ENCODE results near the gene FKBP6.
"Not testable (repeated sequence)": the region's sequence is repeated elsewhere in the genome, so short reads cannot be mapped to it uniquely, and the experiment has no call there.

Gene FKBP6

DNA sequence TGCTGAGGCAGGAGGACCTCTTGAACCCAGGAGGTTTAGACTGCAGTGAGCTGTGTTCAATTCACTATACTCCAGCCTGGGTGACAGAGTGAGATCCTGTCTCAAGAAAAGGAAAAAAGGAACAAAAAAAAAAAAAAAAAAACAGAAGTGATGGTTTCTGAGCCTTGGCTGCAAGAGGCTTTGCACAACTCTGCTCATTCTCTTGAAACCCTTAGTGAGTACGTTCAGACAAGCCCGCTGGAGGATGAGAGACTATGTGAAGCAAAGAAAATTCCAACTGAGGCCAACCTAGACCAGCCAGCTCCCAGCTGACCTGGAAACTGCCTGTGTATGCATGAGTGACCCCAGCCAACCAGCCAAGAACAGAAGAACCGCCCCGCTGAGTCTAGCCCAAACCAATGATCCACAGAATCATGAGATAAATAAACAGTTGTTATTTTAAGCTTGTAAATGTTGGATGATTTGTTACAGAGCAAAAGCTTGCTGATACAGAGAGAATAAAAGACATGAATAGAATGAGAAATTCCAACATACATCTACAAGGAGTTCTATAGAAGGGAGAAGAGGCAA lies 55.1 kb downstream of the FKBP6 start:
- no peak overlapping the region for H3K4me3 ChIP-seq (ENCODE audit: low read length)
- no peak for TF ChIP-seq ZNF274 (IDR thresholded peaks at IDR 0.05; ENCODE audit: low read depth, low read length)

DNA sequence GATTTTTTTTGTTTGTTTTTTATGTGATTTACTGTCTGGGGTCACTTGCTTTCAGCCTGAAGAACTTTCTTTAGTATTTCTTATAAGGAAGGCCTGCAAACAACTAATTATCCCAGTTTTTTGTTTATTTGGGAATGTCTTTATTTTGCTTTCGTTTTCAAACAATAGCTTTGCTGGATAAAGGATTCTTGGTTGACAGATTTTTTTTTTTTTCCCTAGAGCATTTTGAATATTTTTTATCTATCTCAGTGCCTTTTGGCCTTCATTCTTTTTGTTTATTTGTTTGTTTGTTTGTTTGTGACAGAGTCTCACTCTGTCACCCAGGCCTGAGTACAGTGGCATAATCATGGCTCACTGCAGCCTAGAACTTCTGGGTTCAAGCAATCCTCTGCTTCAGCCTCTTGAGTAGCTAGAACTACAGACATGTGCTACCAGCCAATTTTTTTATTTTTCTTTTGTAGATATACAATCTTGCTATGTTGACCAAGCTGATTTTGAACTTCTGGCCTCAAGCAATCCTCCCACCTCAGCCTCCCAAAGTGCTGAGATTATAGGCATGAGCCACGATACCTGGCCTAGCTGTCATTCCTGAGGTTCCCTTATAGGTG lies 59.4 kb downstream of the FKBP6 start:
- no peak for TF ChIP-seq ZNF274 (IDR thresholded peaks at IDR 0.05; ENCODE audit: low read depth, low read length)

DNA sequence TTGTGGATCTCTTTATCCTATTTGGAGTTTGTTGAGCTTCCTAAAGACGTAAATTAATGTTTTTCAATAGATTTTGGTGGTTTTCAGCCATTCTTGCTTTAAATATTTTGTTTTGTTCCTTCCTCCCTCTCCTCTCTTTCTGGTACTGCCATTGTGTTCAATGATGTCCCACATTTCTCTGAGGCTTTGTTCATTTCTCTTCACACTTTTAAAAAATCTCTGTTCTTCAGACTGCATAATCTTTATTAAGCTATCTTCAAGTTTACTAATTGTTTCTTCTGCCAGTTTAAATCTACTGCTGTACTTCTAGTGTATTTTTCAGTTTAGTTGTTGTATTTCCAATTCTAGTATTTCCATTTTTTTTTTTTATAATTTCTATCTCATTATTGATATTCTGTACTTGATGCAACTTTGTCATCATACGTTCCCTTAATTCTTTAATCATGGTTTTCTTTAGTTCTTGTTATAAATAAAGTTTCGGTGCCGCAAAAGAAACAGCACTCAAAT lies 60.0 kb downstream of the FKBP6 start:
- no peak overlapping the region for H3K4me3 ChIP-seq (ENCODE audit: low read length)
- no peak for TF ChIP-seq ZNF274 (IDR thresholded peaks at IDR 0.05; ENCODE audit: low read depth, low read length)

More for the DNA sequence above, 59.4 kb downstream of the FKBP6 start:
- no peak overlapping the region for H3K4me3 ChIP-seq (ENCODE audit: low read length)

DNA sequence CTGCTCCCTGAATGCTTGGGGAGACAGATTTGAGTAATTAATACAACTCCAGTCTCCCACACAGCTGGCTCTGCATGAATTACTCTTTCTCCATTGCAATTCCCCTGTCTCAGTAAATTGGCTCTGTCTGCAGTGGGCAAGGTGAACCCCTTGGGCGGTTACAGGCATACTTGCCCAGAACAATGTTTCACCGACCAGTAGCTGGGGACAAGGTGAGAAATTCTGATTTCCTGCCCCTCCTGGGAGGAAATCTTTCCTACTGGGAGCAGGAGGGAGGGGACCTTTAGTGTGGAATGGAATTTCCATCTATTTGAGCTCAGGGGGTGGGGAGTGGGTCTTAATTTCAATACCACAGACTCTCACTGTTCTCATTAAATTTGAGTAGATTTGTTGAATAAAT lies 63.4 kb downstream of the FKBP6 start:
- no peak for TF ChIP-seq ZNF274 (IDR thresholded peaks at IDR 0.05; ENCODE audit: low read depth, low read length)
- no peak overlapping the region for H3K4me3 ChIP-seq (ENCODE audit: low read length)

DNA sequence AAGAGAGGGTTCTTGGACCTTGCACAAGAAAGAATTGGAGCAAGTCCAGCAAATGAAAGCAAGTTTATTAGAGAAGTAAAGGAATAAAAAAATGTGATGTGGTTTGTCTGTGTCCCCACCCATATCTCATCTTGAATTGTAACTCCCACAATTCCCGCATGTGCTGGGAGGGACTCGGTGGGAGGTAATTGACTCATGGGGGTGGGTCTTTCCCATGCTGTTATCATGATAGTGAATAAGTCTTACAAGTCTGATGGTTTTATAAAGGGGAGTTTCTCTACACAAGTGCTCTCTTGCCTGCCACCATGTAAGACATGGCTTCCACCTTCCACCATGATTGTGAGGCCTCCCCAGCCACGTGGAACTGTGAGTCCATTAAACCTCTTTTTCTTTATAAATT lies 66.5 kb downstream of the FKBP6 start:
- no peak overlapping the region for H3K4me3 ChIP-seq (ENCODE audit: low read length)
- no peak for TF ChIP-seq ZNF274 (IDR thresholded peaks at IDR 0.05; ENCODE audit: low read depth, low read length)

DNA sequence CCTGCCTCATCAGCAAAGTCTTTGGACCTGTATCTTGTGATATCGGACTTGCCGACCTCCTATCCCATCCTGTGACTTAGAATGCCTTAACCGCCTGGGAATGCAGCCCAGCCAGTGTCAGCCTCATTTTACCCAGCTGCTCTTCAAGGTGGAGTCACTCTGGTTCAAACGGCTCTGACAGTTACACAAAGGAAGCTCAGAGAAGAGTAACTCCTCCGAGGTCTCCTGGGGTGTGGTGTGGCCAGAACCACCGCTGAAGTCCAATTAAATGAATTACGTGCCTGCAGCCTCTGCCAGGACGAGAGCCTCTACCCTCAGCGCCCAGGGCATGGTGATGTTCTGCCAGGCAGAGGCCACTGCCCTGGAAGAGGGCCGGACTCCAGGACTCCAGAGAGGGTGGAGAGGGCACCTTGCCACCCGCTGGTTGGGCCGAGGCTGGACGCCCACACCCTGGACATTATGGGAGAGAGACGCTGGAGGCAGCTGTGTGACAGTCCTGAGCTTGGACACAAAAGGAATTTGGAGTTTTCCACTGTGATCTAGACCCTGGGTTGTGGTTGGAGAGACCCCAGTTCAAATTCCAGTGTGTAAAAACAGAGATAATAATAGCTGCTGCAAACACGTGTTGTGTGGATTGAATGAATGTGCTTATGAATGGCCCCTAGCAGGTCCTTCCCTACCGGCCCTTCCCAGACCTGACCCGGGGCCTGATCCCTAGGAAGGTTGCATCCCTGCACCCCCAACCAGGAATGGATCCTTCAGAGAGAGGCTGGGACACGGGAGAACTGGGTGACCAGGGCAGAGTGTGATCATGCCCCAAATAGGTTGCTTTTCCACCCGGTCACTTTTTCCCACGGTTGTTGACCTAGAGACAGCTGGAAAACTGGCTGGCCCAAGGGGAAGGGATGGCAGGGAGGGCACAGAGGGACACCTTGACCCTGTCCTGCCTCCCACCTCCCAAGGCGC lies 67.9 kb downstream of the FKBP6 start:
- TF ChIP-seq ZNF274 (IDR thresholded peaks at IDR 0.05; ENCODE audit: low read depth, low read length): no peak
- H3K4me3 ChIP-seq (ENCODE audit: low read length): no peak overlapping the region

DNA sequence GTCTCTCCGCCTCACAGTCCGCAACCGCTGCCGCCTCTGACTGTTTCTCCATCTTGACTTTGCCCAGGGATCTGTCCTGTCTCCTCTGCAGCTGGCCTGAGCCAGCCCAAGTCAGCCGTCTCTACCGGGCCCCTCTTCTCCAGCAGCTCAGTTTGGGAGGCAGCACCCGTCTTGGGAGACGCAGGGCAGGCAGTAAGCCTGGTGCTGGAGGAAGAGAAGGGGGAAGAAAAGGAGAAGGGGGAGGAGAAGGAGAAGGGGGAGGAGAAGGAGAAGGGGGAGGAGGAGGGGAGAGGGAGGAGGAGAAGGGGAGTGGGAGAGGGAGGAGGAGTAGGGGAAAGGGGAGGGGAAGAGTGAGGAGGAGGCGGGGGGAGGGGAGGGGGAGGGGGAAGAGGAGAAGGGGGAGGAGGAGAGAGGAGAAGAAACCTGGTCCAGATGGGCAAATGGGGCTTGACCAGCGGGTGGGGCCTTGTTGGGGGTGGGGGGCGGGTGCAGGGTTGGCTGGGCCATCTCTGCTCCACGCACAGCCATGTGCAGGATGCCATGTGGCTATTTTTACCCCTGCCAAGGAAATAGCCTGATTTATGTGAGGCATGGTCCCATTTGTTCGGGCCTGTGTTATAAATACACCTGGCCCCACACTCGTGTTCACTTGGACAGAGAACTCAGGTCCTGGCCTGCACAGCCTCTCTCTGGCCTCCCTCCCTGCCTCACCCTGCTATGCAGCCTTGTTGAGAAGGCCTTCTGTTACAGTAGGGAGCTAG lies 69.7 kb downstream of the FKBP6 start:
- no peak overlapping the region for H3K4me3 ChIP-seq (ENCODE audit: low read length)
- no peak for TF ChIP-seq ZNF274 (IDR thresholded peaks at IDR 0.05; ENCODE audit: low read depth, low read length)

DNA sequence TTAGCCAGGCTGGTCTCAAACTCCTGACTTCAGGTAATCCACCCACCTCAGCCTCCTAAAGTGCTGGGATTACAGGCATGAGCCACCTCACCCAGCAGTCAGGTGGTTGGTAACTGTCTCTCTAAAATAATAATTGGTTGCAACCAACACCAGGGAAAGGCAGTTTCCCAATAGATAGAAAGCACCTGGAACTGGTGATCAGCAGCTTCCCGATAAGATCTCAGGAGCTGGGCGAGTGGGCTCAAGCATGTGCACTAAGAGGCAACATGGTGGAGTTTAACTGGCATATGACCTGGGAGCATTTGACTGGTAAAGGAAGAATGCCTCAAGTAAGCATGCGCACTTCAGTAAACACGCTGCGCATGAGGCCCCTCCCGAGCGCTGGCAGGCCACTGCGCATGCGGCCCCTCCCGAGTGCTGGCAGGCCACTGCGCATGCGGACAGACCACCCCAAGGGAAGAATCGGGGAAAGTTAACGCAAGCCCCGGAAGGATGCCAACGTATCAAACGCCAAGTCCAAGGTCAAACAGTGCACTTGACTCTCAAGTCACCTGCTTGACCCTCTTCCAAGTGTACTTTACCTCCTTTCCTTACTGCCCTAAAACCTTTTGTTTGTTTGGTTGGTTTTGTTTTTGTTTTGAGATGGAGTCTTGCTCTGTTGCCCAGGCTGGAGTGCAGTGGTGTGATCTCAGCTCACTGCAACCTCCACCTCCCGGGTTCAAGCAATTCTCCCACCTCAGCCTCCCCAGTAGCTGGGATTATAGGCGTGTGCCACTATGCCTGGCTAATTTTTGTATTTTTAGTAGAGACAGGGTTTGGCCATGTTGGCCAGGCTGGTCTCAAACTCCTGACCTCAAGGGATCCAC lies 71.5 kb downstream of the FKBP6 start:
- H3K4me3 ChIP-seq (ENCODE audit: low read length): not testable (repeated sequence)

DNA sequence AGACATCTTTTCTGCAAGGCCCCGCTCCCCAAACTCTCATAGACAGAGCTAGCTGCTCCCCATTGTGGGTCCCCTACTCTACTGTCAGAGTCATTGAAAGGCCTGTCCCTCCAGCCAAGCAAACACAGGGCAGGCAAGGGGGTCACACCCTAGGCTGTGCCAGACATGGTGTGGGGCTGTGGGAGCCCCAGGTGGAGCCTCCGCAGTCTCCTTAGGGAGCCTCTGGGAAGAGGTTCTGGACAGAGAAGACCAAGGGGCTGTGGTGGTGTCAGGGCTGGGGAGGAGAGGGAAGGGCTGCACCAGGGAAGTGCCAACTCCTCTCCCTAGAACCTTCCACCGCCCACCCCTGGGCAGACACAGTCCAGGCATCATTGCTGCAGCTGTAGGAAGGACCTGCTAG lies 76.9 kb downstream of the FKBP6 start:
- not testable (repeated sequence) for H3K4me3 ChIP-seq (ENCODE audit: low read length)
